SK-N-SH (cell line): ENCODE measurements around the gene RASSF4. TPM values are rescaled to one million over a fixed set of nuclear protein-coding genes. Genes with fewer than 3 reads are reported as not detected.

ENCODE experiments used
- CTCF ChIA-PET: fragments of 300-600, 350-600 bp; formaldehyde crosslinking; extraction: SDS; loops from one replicate; lab custom pipeline; 2021; lab: Yijun Ruan, JAX
- POLR2A ChIA-PET: fragments of 350-600 bp; sonication (Branson Sonifier 250); formaldehyde crosslinking; extraction: SDS; loops from one replicate; lab custom pipeline; 2020; ENCODE audit warnings: antibody characterized with exemption, inconsistent platforms; lab: Yijun Ruan, JAX
- DNase-seq: peaks from one replicate; pipeline ENCODE4 v3.0.0; 2012
- H2AFZ ChIP-seq: fragments of 200-600 bp; sonication (generic); 2 replicates; pipeline ENCODE4 v1.8.1; 2016; ENCODE audit warnings: antibody characterized with exemption, mild to moderate bottlenecking, low read depth
- H3F3A ChIP-seq: fragments of 200-600 bp; sonication (generic); replicated peaks from 2 replicates; pipeline ENCODE3; 2016; ENCODE audit warnings: antibody characterized with exemption, mild to moderate bottlenecking; ENCODE audit not compliant: insufficient read depth
- H3K27ac ChIP-seq, 2 experiments: fragments of 200-500 bp in 1 of 2; fragments of 200-600 bp in 1 of 2; sonication (Bioruptor generic) in 1 of 2; sonication (generic), shearing (Covaris generic) in 1 of 2; 2 replicates each; pipeline versions ENCODE4 v1.5.1 to v1.6.1; 2014 to 2016; ENCODE audit warnings: low read depth in 2 of 2, inconsistent platforms in 1 of 2, low read length in 1 of 2, mild to moderate bottlenecking in 1 of 2, mixed read lengths in 1 of 2
- H3K27me3 ChIP-seq: fragments of 200-600 bp; sonication (generic), shearing (Covaris generic); 2 replicates; pipeline ENCODE4 v1.6.1; 2016; ENCODE audit warnings: mixed run types; ENCODE audit not compliant: insufficient read depth
- H3K36me3 ChIP-seq, 2 experiments: fragments of 200-500 bp in 1 of 2; fragments of 200-600 bp in 1 of 2; sonication (Bioruptor generic) in 1 of 2; sonication (generic) in 1 of 2; replicated peaks in 1 of 2; 2 replicates each; pipeline versions ENCODE3 to v1.5.1; 2014 to 2016; ENCODE audit warnings: low read length in 1 of 2, mild to moderate bottlenecking in 1 of 2; ENCODE audit not compliant: insufficient read depth in 2 of 2, control insufficient read depth in 1 of 2
- H3K4me1 ChIP-seq, 2 experiments: fragments of 200-500 bp in 1 of 2; fragments of 200-600 bp in 1 of 2; sonication (Bioruptor generic) in 1 of 2; sonication (generic), shearing (Covaris generic) in 1 of 2; 2 replicates each; pipeline versions ENCODE4 v1.5.1 to v1.6.1; 2014 to 2016; ENCODE audit warnings: low read depth in 1 of 2, low read length in 1 of 2, mixed run types in 1 of 2; ENCODE audit not compliant: insufficient read depth in 2 of 2, control insufficient read depth in 1 of 2
- H3K4me2 ChIP-seq: fragments of 200-600 bp; sonication (generic), shearing (Covaris generic); 2 replicates; pipeline ENCODE4 v1.6.1; 2017; ENCODE audit warnings: mixed run types
- H3K4me3 ChIP-seq, 2 experiments: fragments of 200-500 bp in 1 of 2; fragments of 200-600 bp in 1 of 2; sonication (Bioruptor generic) in 1 of 2; sonication (generic), shearing (Covaris generic) in 1 of 2; 2 replicates each; pipeline versions ENCODE4 v1.5.1 to v1.8.1; 2014 to 2016; ENCODE audit warnings: low read depth in 2 of 2, inconsistent platforms in 1 of 2, low read length in 1 of 2, mild to moderate bottlenecking in 1 of 2, mixed read lengths in 1 of 2, moderate library complexity in 1 of 2
- H3K79me2 ChIP-seq: fragments of 200-600 bp; sonication (generic); 2 replicates; pipeline ENCODE4 v1.8.1; 2017; ENCODE audit warnings: mild to moderate bottlenecking; ENCODE audit not compliant: insufficient read depth
- H3K9ac ChIP-seq: fragments of 200-600 bp; sonication (generic); 2 replicates; pipeline ENCODE4 v1.6.1; 2017; ENCODE audit warnings: mixed run types
- H3K9me2 ChIP-seq: fragments of 200-600 bp; sonication (generic); 2 replicates; pipeline ENCODE4 v1.6.1; 2017; ENCODE audit warnings: mixed run types
- H3K9me3 ChIP-seq: fragments of 200-600 bp; sonication (generic); 2 replicates; pipeline ENCODE4 v1.6.1; 2017; ENCODE audit warnings: mixed run types, mild to moderate bottlenecking, moderate library complexity
- H4K20me1 ChIP-seq: fragments of 200-600 bp; sonication (generic); 2 replicates; pipeline ENCODE4 v1.6.1; 2017; ENCODE audit warnings: mild to moderate bottlenecking, mixed run types; ENCODE audit not compliant: insufficient read depth
- CHD2 ChIP-seq: fragments of 150-350 bp; IDR thresholded peaks from 2 replicates; pipeline ENCODE4 v1.6.1; 2018; ENCODE audit warnings: low read length; ENCODE audit not compliant: partially characterized antibody
- ELF1 ChIP-seq: IDR thresholded peaks from 2 replicates; pipeline ENCODE4 v1.4.0; 2012
- EZH2phosphoT487 ChIP-seq: fragments of 200-600 bp; sonication (generic); IDR thresholded peaks from 2 replicates; pipeline ENCODE4 v1.6.1; 2017; ENCODE audit warnings: low read depth, mixed run types, mild to moderate bottlenecking, antibody characterized with exemption, moderate library complexity, borderline replicate concordance
- GABPA ChIP-seq: IDR thresholded peaks from 2 replicates; pipeline ENCODE4 v1.4.0; 2012; ENCODE audit warnings: low read depth, mild to moderate bottlenecking
- GATA2 ChIP-seq: sonication (generic); formaldehyde crosslinking; IDR thresholded peaks from 2 replicates; pipeline ENCODE4 v1.5.0; 2020; ENCODE audit warnings: mild to moderate bottlenecking, missing genetic modification reagents
- JUND ChIP-seq: IDR thresholded peaks from 2 replicates; pipeline ENCODE4 v1.4.0; 2012
- MEF2A ChIP-seq: IDR thresholded peaks from 2 replicates; pipeline ENCODE4 v1.4.0; 2012; ENCODE audit warnings: low read depth, borderline replicate concordance
- MXI1 ChIP-seq: IDR thresholded peaks from 2 replicates; pipeline ENCODE4 v1.6.1; 2012; ENCODE audit warnings: mild to moderate bottlenecking, low read depth, low read length, improper control_type of control experiment
- RFX5 ChIP-seq: IDR thresholded peaks from 2 replicates; pipeline ENCODE4 v1.6.1; 2012; ENCODE audit warnings: mild to moderate bottlenecking, improper control_type of control experiment, low read length
- SMC3 ChIP-seq: IDR thresholded peaks from 2 replicates; pipeline ENCODE4 v1.6.1; 2012; ENCODE audit warnings: low read depth, low read length, improper control_type of control experiment
- YY1 ChIP-seq: IDR thresholded peaks from 2 replicates; pipeline ENCODE4 v1.4.0; 2012; ENCODE audit warnings: low read depth, mild to moderate bottlenecking
- WGBS: methylation state at CpG from one replicate; pipeline ENCODE4 v1.1.6; 2017; ENCODE audit warnings: low lambda C conversion rate; 5-methylcytosine and 5-hydroxymethylcytosine counted together
- polyA plus RNA-seq, 3 experiments: library from polyadenylated mRNA; depleted of rRNA; stranded (reverse); fragments of >200 nt; gene quantifications; 2 replicates each; pipeline ENCODE4 v1.2.3, GENCODE V29; 2012
- TF ChIP-seq, protein P1 (sequence below): fragments of 150-350 bp; IDR thresholded peaks from 2 replicates; pipeline ENCODE4 v1.6.1; 2016; ENCODE audit warnings: mild to moderate bottlenecking, low read depth, low read length
- TF ChIP-seq, protein P2 (sequence below): fragments of 200-600 bp; sonication (generic); IDR thresholded peaks from 2 replicates; pipeline ENCODE4 v1.6.1; 2017; ENCODE audit warnings: antibody characterized with exemption, mild to moderate bottlenecking, moderate library complexity
- TF ChIP-seq, protein P3 (sequence below): IDR thresholded peaks from 2 replicates; pipeline ENCODE4; 2012

The RASSF4 gene
- polyA plus RNA-seq, 1 of the 3 experiments (the other 2 are of a cell fraction) = 11.0 TPM

DNA sequence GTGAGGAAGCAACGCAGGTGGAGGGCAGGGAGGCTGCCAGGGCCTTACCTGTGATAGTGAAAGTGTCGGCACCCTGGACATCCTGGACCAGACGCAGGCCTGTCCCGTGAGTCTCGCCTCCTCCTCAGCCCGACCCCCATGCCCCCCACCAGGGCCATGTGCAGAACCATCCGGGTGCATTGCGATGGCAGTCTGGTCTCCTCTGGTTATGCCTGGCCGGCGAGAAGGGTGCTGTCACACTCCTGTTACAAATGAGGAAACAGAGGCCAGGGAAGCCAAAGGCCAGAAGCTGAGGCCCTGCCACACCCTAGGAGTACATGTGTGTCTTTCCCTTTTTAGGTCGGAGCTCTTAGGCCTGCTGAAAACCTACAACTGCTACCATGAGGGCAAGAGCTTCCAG is 11.8 kb downstream of the RASSF4 start:
- no peaks in the 10 kb centered on the region for H3K79me2 ChIP-seq
- H3K4me3 ChIP-seq = no peak overlapping the region
- peaks cover 0 to 11% of the 10 kb centered on the region in 2 experiments for H3K36me3 ChIP-seq
- no peak for DNase-seq
- H3K4me2 ChIP-seq = no peak overlapping the region
- H3K4me1 ChIP-seq = peaks cover 14 to 21% of the 10 kb centered on the region in 2 experiments; a peak in 3 of 4 replicates
- no peak overlapping the region for H3K27ac ChIP-seq
- no peaks in the 10 kb centered on the region for H3K9me3 ChIP-seq
- H4K20me1 ChIP-seq = no peaks in the 10 kb centered on the region
- 94% methylated on average over 6 of the region's 11 CpGs for WGBS
- H2AFZ ChIP-seq = no peak overlapping the region
- TF ChIP-seq GABPA (no peak), CHD2 (no peak), EZH2phosphoT487 (no peak), ELF1 (no peak), SMC3 (no peak), GATA2 (CRISPR knock-in tag) (no peak), RFX5 (no peak), JUND (no peak), YY1 (no peak), MEF2A (no peak), MXI1 (no peak)
- TF ChIP-seq, protein P1, sequence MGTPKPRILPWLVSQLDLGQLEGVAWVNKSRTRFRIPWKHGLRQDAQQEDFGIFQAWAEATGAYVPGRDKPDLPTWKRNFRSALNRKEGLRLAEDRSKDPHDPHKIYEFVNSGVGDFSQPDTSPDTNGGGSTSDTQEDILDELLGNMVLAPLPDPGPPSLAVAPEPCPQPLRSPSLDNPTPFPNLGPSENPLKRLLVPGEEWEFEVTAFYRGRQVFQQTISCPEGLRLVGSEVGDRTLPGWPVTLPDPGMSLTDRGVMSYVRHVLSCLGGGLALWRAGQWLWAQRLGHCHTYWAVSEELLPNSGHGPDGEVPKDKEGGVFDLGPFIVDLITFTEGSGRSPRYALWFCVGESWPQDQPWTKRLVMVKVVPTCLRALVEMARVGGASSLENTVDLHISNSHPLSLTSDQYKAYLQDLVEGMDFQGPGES = no peak
- TF ChIP-seq, protein P2, sequence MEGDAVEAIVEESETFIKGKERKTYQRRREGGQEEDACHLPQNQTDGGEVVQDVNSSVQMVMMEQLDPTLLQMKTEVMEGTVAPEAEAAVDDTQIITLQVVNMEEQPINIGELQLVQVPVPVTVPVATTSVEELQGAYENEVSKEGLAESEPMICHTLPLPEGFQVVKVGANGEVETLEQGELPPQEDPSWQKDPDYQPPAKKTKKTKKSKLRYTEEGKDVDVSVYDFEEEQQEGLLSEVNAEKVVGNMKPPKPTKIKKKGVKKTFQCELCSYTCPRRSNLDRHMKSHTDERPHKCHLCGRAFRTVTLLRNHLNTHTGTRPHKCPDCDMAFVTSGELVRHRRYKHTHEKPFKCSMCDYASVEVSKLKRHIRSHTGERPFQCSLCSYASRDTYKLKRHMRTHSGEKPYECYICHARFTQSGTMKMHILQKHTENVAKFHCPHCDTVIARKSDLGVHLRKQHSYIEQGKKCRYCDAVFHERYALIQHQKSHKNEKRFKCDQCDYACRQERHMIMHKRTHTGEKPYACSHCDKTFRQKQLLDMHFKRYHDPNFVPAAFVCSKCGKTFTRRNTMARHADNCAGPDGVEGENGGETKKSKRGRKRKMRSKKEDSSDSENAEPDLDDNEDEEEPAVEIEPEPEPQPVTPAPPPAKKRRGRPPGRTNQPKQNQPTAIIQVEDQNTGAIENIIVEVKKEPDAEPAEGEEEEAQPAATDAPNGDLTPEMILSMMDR = no peak
- TF ChIP-seq, protein P3, sequence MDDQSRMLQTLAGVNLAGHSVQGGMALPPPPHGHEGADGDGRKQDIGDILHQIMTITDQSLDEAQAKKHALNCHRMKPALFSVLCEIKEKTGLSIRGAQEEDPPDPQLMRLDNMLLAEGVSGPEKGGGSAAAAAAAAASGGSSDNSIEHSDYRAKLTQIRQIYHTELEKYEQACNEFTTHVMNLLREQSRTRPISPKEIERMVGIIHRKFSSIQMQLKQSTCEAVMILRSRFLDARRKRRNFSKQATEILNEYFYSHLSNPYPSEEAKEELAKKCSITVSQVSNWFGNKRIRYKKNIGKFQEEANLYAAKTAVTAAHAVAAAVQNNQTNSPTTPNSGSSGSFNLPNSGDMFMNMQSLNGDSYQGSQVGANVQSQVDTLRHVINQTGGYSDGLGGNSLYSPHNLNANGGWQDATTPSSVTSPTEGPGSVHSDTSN = no peak
- H3K9ac ChIP-seq = no peak overlapping the region
- ChIA-PET CTCF (interaction anchor here (1.0 kb wide), 1 partner anchor 39 kb away, joined by 5 read pairs; no protein-coding TSS in a partner anchor), POLR2A (no interaction called here)
- no peaks in the 10 kb centered on the region for H3K27me3 ChIP-seq
- no peaks in the 10 kb centered on the region for H3F3A ChIP-seq
- H3K9me2 ChIP-seq = no peaks in the 10 kb centered on the region
